IMR-90 (cell line): ENCODE data around the gene KCTD4.

ENCODE experiments used
- CEBPB ChIP-seq: IDR thresholded peaks from 2 replicates; pipeline ENCODE4 v1.6.1; 2012; ENCODE audit warnings: low read depth, low read length, improper control_type of control experiment
- CHD1 ChIP-seq: IDR thresholded peaks from 2 replicates; pipeline ENCODE4 v1.6.1; 2012; ENCODE audit warnings: low read depth, low read length, improper control_type of control experiment
- FOS ChIP-seq: fragments of 150-350 bp; IDR thresholded peaks from 2 replicates; pipeline ENCODE4 v1.6.1; 2016; ENCODE audit warnings: low read depth, low read length
- MAZ ChIP-seq: IDR thresholded peaks from 2 replicates; pipeline ENCODE4 v1.6.1; 2012; ENCODE audit warnings: low read depth, mild to moderate bottlenecking, low read length, improper control_type of control experiment, moderate library complexity, borderline replicate concordance
- NFE2L2 ChIP-seq: fragments of 150-350 bp; IDR thresholded peaks from 2 replicates; pipeline ENCODE4 v1.6.1; 2016; ENCODE audit warnings: low read depth, mild to moderate bottlenecking, low read length
- POLR2A ChIP-seq: IDR thresholded peaks from 2 replicates; pipeline ENCODE4 v1.6.1; 2012; ENCODE audit warnings: mild to moderate bottlenecking, low read depth, low read length
- RAD21 ChIP-seq: IDR thresholded peaks from 2 replicates; pipeline ENCODE4 v1.6.1; 2012; ENCODE audit warnings: low read length, improper control_type of control experiment
- SMC3 ChIP-seq: fragments of 150-350 bp; IDR thresholded peaks from 2 replicates; pipeline ENCODE4 v1.6.1; 2016; ENCODE audit warnings: low read depth, mild to moderate bottlenecking, antibody characterized with exemption, low read length, moderate library complexity
- TF ChIP-seq, protein P1 (sequence below): conservative IDR thresholded peaks from 2 replicates; pipeline ENCODE4 v1.5.1; 2012; ENCODE audit warnings: mild to moderate bottlenecking, low read depth, low read length, improper control_type of control experiment
- TF ChIP-seq, protein P2 (sequence below): fragments of 150-350 bp; IDR thresholded peaks from 2 replicates; pipeline ENCODE4 v1.6.1; 2016; ENCODE audit warnings: low read depth, mild to moderate bottlenecking, low read length, moderate library complexity, borderline replicate concordance
- TF ChIP-seq, protein P3 (sequence below): fragments of 150-350 bp; IDR thresholded peaks from 2 replicates; pipeline ENCODE4 v1.6.1; 2017; ENCODE audit warnings: mild to moderate bottlenecking, antibody characterized with exemption, low read length, low read depth

DNA sequence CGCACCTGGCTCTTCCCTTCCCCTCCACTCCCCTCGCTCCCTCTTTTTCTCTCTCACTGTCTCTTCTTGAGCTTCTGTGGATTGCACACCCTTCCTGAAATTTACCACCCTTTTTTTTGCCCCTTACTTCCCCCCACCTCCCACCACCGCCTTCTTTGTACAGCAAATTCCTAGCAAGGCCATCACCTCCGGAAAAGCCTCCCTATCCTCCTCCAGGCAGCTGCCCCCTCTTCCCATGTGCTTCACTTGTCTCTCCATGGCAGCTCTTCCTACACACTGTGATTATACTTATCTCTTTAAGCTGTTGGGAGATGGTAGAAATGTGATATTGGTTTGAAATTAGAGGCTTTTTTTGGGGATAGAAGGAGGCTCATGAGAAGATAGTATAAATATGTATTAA is 28.3 kb upstream of the KCTD4 start:
- TF ChIP-seq, protein P1, sequence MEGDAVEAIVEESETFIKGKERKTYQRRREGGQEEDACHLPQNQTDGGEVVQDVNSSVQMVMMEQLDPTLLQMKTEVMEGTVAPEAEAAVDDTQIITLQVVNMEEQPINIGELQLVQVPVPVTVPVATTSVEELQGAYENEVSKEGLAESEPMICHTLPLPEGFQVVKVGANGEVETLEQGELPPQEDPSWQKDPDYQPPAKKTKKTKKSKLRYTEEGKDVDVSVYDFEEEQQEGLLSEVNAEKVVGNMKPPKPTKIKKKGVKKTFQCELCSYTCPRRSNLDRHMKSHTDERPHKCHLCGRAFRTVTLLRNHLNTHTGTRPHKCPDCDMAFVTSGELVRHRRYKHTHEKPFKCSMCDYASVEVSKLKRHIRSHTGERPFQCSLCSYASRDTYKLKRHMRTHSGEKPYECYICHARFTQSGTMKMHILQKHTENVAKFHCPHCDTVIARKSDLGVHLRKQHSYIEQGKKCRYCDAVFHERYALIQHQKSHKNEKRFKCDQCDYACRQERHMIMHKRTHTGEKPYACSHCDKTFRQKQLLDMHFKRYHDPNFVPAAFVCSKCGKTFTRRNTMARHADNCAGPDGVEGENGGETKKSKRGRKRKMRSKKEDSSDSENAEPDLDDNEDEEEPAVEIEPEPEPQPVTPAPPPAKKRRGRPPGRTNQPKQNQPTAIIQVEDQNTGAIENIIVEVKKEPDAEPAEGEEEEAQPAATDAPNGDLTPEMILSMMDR, result no peak
- TF ChIP-seq RAD21 (no peak), CHD1 (no peak), POLR2A (no peak), MAZ (no peak), FOS (no peak), CEBPB (no peak), NFE2L2 (no peak), SMC3 (no peak)
- TF ChIP-seq, protein P2, sequence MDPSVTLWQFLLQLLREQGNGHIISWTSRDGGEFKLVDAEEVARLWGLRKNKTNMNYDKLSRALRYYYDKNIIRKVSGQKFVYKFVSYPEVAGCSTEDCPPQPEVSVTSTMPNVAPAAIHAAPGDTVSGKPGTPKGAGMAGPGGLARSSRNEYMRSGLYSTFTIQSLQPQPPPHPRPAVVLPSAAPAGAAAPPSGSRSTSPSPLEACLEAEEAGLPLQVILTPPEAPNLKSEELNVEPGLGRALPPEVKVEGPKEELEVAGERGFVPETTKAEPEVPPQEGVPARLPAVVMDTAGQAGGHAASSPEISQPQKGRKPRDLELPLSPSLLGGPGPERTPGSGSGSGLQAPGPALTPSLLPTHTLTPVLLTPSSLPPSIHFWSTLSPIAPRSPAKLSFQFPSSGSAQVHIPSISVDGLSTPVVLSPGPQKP, result no peak
- TF ChIP-seq, protein P3, sequence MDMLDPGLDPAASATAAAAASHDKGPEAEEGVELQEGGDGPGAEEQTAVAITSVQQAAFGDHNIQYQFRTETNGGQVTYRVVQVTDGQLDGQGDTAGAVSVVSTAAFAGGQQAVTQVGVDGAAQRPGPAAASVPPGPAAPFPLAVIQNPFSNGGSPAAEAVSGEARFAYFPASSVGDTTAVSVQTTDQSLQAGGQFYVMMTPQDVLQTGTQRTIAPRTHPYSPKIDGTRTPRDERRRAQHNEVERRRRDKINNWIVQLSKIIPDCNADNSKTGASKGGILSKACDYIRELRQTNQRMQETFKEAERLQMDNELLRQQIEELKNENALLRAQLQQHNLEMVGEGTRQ, result no peak
